Mucosa of stomach (tissue), 1 donor: ENCODE results near the gene JMJD1C.

Experiments used
- H3K27me3 ChIP-seq: one replicate; pipeline ENCODE4 v1.7.0; 2013; ENCODE audit warnings: mild to moderate bottlenecking, low read length; ENCODE audit not compliant: control insufficient read depth, insufficient read depth
- H3K36me3 ChIP-seq: one replicate; pipeline ENCODE4 v1.7.0; 2013; ENCODE audit warnings: low read length; ENCODE audit not compliant: control insufficient read depth, insufficient read depth
- H3K4me1 ChIP-seq: one replicate; pipeline ENCODE4 v1.7.0; 2013; ENCODE audit warnings: mild to moderate bottlenecking, low read length; ENCODE audit not compliant: control insufficient read depth, insufficient read depth
- H3K4me3 ChIP-seq: one replicate; pipeline ENCODE4 v1.7.0; 2013; ENCODE audit warnings: low read length
- H3K9ac ChIP-seq: one replicate; pipeline ENCODE4 v1.7.0; 2013; ENCODE audit warnings: mild to moderate bottlenecking, low read length, moderate library complexity
- H3K9me3 ChIP-seq: one replicate; pipeline ENCODE4 v1.7.0; 2013; ENCODE audit warnings: mild to moderate bottlenecking, low read length, moderate library complexity; ENCODE audit not compliant: control insufficient read depth
- donor health status: Pancreatic carcinoma.

The JMJD1C gene

DNA sequence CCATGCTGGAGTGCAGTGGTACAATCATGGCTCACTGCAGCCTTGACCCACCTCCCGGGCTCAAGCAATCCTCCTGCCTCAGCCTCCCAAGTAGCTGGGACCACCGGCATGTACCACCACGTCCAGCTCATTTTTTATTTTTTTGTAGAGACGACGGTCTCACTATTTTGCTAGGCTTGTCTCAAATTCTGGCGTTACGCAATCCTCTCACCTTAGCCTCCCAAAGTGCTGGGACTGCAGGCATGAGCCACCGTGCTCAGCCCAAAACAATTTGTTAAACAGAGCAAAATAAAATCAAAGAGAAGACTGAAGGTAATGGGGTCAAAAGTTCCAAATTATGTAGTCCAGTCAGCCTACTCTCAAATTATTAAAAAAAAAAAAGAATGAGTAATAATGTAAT is 8.7 kb upstream of the JMJD1C start:
- no peak overlapping the region for H3K9ac ChIP-seq
- no peaks in the 10 kb centered on the region for H3K27me3 ChIP-seq
- H3K4me3 ChIP-seq = no peak overlapping the region

DNA sequence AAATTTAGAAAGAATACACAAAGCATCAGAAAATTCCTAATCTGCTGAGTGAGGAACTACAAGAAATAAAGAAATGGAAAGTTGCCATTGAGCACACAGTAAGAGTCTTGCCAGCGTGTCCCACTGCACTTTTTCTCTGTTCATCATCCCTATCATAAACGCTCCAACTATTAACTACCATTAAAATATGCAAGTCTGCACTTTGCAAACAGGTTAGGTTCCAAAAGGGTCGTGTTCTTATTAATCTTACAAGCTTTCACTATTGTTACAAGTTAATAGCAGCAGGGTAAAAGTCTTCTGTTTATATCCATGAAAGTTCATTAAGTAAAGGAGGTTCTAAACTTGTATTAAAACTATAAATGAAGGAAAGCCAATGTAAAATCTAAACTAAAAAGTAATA is 5.2 kb upstream of the JMJD1C start:
- no peaks in the 10 kb centered on the region for H3K9me3 ChIP-seq
- no peak overlapping the region for H3K9ac ChIP-seq
- H3K4me1 ChIP-seq = no peaks in the 10 kb centered on the region
- H3K4me3 ChIP-seq = no peak overlapping the region
- no peaks in the 10 kb centered on the region for H3K27me3 ChIP-seq
- no peaks in the 10 kb centered on the region for H3K36me3 ChIP-seq

More for the DNA sequence above, 8.7 kb upstream of the JMJD1C start:
- Histone ChIP-seq H3K9me3 (no peaks in the 10 kb centered on the region), H3K4me1 (peaks cover 4% of the 10 kb centered on the region), H3K36me3 (no peaks in the 10 kb centered on the region)

DNA sequence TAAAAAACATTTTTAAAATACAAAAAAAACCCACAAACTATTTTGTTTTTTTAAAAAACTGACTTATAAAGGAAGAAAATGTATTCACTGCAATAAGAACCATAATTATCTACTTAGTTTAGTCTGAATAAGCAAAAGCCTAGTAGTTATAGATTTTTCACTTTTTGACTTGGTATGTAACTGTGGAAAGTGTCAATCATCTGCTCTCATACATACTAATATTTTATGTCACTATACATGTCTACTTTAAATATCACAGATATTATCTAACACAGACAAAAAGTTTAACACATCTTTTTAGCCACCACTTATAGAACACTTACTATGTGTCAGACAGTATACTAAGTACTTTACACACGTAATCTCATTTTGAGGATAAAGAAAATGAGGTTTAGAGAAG is 3.2 kb upstream of the JMJD1C start:
- no peak overlapping the region for H3K4me3 ChIP-seq

DNA sequence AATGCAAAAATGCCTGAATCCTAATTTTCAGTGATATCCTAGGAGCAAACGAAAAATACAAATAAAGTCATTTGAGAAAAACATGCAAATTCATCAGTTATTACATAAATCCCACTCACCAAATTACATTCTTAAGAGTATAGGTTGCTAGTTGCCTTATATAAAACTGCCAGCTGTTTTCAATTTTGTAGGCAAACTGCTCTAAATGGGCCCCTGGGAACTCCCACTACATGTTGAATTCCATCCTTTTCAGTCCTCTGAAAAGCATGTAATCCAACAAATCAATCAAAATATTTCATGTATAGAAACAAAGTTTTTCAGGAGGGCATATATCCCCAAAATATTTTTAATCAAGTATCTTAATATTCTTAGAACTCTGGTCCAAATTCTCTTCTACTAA is 2.1 kb upstream of the JMJD1C start:
- Histone ChIP-seq H3K27me3 (no peaks in the 10 kb centered on the region), H3K9me3 (no peaks in the 10 kb centered on the region), H3K4me1 (no peaks in the 10 kb centered on the region), H3K36me3 (no peaks in the 10 kb centered on the region), H3K4me3 (no peak overlapping the region), H3K9ac (no peak overlapping the region)

More for the DNA sequence above, 3.2 kb upstream of the JMJD1C start:
- no peak overlapping the region for H3K9ac ChIP-seq
- H3K4me1 ChIP-seq = no peaks in the 10 kb centered on the region
- H3K27me3 ChIP-seq = no peaks in the 10 kb centered on the region
- H3K9me3 ChIP-seq = no peaks in the 10 kb centered on the region
- H3K36me3 ChIP-seq = no peaks in the 10 kb centered on the region

DNA sequence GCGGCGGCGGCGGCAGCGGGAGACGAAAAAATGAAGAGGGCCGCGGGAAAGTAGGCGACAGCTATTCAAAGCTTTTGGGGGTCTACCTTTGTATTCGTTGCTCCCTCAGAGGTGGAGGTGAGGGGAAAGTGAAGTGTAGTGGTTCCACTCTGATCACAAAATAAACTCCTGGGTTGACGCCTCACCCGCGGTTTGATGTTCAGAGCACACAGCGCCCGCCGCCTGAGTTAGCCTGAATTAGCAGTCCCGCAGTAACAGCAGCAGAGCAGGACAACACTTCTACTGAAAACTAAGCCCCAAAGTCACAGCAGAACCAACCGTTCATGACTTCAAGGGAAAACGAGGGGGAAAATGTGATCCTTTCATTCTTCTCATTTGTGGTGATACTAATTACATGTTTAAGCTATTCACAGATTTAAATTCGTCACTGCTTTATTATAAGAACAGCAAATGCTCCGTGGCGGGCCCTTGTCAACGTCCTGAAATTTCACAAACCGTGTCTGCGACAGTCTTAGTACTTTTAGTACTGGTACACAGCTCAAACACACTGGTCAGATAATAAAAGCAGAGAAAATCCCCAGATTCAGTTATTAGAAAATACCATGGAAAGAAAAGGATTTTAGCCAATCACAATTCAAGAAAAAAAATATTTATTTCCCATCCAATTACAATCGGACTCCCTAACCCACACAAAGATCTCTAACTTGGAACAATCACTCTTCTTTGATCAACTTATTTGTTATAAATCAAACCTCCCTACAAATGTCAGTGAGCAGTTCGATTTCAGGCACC is 563 bp upstream of the JMJD1C start:
- Histone ChIP-seq H3K4me3 (peak overlapping the region; percentile 74), H3K9me3 (no peaks in the 10 kb centered on the region), H3K36me3 (no peaks in the 10 kb centered on the region), H3K9ac (peak overlapping the region; percentile 76), H3K27me3 (no peaks in the 10 kb centered on the region), H3K4me1 (no peaks in the 10 kb centered on the region)

DNA sequence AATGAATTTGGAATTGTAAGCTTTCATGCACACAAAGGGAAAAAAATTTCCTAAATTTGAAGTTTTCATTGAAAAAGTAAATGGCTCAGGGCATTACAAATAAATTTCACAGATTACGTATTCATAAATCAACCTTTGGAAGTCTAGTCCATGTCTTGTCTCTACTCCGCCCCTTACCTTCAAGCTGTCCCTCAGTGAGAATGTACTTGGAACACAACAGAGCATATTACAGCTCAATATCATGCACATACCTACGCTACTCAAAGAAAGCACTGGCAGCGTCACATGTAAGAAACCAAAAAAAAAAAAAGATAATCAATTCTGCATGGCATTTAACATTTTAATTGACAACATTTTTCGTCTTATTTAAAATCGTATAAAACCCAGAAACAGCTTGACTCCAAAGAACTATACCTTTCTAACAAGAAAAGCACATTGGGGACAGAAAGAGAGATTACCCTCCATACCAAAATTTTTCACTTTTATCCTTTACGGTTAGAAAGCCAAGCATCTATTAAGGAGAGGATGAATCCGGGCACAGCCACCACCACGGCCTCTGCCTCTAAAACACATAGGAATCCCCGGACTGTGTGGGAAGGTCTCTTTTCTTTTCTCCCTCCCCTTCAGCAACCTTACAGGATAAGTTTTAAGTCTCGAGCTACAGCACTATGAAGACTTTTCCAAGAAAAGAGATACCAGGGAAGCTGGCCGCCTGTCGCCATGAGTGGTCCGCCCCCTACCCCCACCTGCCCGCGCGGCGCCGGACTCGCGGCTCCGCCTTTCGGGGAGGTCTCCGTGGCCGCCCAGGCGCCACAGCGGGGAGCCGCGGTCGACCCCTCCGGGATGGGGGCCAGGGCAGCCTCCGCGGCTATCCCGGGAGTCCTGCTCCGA is 1.1 kb downstream of the JMJD1C start:
- Histone ChIP-seq H3K4me1 (no peaks in the 10 kb centered on the region), H3K9ac (peak overlapping the region; percentile 76)

DNA sequence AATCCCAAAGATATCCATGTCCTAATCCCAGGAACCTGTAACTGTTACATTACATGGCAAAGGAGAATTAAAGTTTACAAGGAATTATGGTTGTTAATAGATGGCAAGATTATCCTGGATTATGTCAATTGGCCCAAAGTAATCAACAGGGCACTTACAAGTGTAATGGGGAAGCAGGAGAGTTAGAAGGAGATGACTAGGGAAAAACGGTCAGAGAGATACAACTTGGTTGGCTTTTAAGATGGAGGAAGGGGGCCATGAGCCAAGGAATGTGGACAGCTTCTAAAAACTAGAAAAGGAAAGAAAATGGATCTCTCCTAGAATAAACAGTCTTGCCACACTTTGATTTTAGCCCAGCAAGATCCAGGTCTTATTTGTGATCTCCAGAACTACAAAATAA is 3.3 kb downstream of the JMJD1C start:
- Histone ChIP-seq H3K9me3 (no peaks in the 10 kb centered on the region), H3K27me3 (no peaks in the 10 kb centered on the region), H3K36me3 (no peaks in the 10 kb centered on the region), H3K4me1 (no peaks in the 10 kb centered on the region), H3K9ac (no peak overlapping the region), H3K4me3 (no peak overlapping the region)

More for the DNA sequence above, 1.1 kb downstream of the JMJD1C start:
- no peaks in the 10 kb centered on the region for H3K9me3 ChIP-seq
- H3K27me3 ChIP-seq = no peaks in the 10 kb centered on the region
- H3K36me3 ChIP-seq = no peaks in the 10 kb centered on the region
- H3K4me3 ChIP-seq = peak overlapping the region; percentile 74

DNA sequence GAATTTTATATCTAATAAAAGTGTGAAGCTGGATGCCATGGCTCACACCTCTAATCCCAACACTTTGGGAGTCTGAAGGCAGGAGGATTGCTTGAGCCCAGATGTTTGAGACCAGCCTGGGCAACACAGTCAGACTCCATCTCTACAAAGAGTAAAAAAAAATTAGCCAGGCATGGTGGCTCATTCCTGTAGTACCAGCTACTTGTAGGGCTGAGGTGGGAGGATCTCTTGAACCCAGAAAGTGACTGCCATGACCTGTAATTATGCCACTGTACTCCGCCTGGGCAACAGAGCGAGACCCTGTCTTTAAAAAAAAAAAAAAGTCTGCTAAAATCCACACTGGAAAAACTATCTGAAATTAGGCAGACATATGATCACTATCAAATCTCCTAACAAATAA is 7.6 kb downstream of the JMJD1C start:
- H3K36me3 ChIP-seq = no peaks in the 10 kb centered on the region

DNA sequence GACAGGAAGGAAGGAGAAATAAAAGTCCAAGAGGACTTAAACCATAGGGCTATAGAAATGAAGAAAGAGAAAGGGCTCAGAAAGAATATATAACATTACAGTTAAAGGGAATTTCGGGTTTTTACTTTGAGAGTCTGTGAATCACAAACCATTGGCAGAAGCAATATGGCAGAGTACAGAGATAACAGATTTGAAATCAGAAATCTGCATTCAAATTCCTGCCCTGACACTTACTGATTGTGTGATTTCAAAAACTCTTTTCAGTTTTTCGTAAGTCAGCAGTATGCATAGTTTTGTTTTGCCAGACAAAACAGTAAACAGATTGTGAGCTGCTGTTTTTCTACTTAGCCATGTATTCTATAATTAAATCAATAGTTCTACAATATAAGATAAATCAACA is 8.2 kb downstream of the JMJD1C start:
- Histone ChIP-seq H3K4me3 (no peak overlapping the region), H3K4me1 (no peaks in the 10 kb centered on the region), H3K36me3 (no peaks in the 10 kb centered on the region), H3K27me3 (no peaks in the 10 kb centered on the region), H3K9me3 (no peaks in the 10 kb centered on the region), H3K9ac (no peak overlapping the region)

More for the DNA sequence above, 7.6 kb downstream of the JMJD1C start:
- no peaks in the 10 kb centered on the region for H3K9me3 ChIP-seq
- H3K27me3 ChIP-seq = no peaks in the 10 kb centered on the region
- no peaks in the 10 kb centered on the region for H3K4me1 ChIP-seq
- H3K9ac ChIP-seq = no peak overlapping the region
- no peak overlapping the region for H3K4me3 ChIP-seq

DNA sequence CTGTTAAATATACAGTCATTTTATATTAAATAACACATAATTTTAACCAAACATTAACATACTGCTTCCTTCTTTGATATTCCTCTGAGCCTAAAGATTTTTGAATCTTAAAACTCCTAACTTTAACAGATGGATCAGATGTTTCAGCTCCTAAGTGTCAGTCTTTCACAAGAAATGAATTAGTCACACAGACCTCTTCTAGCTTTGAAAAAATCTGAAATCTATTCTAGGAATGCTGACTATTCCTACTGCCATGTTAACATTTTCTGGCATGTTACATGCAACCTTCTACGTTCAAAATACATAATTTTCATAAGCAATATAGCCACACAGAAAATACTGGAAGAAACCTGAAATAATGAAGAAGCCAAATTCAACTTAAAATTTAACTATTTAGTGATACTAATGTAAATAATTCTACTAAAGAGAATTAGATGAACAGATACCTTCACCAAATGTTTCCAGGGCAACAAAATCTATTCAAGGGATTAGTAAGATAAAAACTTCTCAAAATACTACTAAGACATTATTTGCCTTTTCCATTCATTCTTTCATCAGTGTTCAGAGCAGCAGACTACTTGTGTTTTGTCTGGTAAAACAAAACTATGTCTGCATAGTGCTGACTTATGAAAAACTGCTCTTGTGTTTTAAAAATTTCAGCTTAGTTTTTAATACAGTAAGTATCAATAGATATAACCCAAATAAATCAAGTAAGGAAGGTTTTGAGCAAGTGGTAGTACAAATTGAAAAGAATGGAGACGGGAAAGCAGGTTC is 9.2 kb downstream of the JMJD1C start:
- Histone ChIP-seq H3K9me3 (no peaks in the 10 kb centered on the region), H3K4me1 (no peaks in the 10 kb centered on the region), H3K36me3 (no peaks in the 10 kb centered on the region), H3K9ac (no peak overlapping the region), H3K27me3 (no peaks in the 10 kb centered on the region), H3K4me3 (no peak overlapping the region)

DNA sequence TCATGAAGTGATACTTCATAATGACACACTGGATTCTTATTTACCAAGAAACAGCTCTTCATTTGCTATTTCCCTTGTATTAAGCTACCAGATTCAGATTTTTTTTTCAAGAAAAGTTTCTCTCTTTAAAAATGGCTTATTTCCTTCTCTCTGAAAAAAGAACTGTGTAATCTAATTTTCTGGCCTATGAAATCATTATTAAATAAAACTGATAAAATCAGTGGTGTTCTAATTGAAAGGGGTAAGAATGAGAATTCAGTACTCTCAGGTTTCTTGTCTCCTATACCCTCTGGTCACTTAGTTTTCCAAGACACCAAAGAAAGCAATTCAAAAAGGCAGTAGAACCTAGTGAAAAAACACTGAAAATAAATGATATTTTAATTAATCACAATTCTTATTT is 10.3 kb downstream of the JMJD1C start:
- H3K9me3 ChIP-seq = no peaks in the 10 kb centered on the region
- no peak overlapping the region for H3K9ac ChIP-seq
- no peaks in the 10 kb centered on the region for H3K36me3 ChIP-seq
- H3K4me3 ChIP-seq = no peak overlapping the region
- no peaks in the 10 kb centered on the region for H3K4me1 ChIP-seq
- H3K27me3 ChIP-seq = no peaks in the 10 kb centered on the region

DNA sequence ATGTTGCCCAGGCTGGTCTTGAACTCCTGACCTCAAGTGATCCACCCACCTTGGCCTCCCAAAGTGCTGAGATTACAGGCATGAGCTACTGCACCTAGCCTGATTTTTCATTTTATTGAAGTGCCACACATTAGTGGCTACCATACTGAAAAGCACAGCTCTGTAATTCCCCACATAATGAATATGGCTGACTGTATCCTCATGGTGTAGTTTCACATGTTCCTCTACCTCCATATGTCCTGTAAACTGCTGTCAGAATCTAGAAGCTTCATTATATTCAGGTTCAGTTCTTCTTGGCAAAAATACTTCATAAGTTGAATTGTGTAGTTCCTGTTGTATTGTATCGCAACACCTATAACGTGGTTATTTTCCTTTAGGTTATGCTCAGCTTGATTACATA is 11.1 kb downstream of the JMJD1C start:
- Histone ChIP-seq H3K4me1 (no peaks in the 10 kb centered on the region), H3K36me3 (no peaks in the 10 kb centered on the region), H3K4me3 (no peak overlapping the region), H3K9ac (no peak overlapping the region), H3K27me3 (no peaks in the 10 kb centered on the region), H3K9me3 (no peaks in the 10 kb centered on the region)
